Neural progenitor cell (in vitro differentiated cells): ENCODE measurements around the gene BRD4.

Experiments used
- EZH2 ChIP-seq: fragments of 200-600 bp; sonication (generic); IDR thresholded peaks from 2 replicates; pipeline ENCODE4 v1.6.1; 2017; ENCODE audit warnings: antibody characterized with exemption, mild to moderate bottlenecking, moderate library complexity
- TF ChIP-seq, protein P1 (sequence below): fragments of 200-600 bp; sonication (generic); IDR thresholded peaks from 2 replicates; pipeline ENCODE4 v1.5.1; 2017; ENCODE audit warnings: antibody characterized with exemption, mild to moderate bottlenecking

DNA sequence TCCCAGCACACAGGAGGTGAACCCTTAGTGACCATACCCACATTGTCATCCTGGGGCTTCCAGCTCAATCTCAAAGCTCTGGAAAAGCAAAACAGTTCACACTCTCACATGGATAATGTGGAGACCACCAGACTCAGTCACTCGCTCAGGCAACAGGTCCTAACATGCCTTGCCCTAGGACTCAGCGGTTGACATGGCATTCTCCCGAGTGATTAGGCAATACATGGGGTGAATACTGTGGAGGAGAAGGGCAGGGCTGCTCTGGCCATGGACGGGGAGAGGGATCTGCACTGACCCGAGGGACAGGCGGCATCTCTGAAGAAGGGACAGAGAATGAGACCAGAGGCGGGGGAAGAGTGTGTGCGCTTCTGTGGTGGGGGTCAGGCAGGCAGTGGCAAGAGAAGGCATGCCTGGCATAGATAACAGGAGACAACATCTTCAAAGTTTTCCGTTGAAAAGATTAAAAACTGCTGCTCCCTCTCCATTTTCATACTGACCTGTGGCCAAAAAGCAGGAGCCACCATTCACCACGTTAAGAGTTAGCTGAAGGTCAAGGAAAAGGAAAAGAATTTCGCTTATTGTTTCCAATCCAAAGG, 55.6 kb downstream of the BRD4 start:
- no peak for TF ChIP-seq EZH2
- TF ChIP-seq, protein P1, sequence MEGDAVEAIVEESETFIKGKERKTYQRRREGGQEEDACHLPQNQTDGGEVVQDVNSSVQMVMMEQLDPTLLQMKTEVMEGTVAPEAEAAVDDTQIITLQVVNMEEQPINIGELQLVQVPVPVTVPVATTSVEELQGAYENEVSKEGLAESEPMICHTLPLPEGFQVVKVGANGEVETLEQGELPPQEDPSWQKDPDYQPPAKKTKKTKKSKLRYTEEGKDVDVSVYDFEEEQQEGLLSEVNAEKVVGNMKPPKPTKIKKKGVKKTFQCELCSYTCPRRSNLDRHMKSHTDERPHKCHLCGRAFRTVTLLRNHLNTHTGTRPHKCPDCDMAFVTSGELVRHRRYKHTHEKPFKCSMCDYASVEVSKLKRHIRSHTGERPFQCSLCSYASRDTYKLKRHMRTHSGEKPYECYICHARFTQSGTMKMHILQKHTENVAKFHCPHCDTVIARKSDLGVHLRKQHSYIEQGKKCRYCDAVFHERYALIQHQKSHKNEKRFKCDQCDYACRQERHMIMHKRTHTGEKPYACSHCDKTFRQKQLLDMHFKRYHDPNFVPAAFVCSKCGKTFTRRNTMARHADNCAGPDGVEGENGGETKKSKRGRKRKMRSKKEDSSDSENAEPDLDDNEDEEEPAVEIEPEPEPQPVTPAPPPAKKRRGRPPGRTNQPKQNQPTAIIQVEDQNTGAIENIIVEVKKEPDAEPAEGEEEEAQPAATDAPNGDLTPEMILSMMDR: no peak
